HG03378 (cell line): ENCODE measurements around the gene SSU72.

Experiments used
- ATAC-seq: cut with Tn5 transposase; IDR thresholded peaks from one replicate; pipeline ENCODE4 v1.9.1; 2021; ENCODE audit warnings: mild to moderate bottlenecking, moderate library complexity; ENCODE audit not compliant: unreplicated experiment

The SSU72 gene

DNA sequence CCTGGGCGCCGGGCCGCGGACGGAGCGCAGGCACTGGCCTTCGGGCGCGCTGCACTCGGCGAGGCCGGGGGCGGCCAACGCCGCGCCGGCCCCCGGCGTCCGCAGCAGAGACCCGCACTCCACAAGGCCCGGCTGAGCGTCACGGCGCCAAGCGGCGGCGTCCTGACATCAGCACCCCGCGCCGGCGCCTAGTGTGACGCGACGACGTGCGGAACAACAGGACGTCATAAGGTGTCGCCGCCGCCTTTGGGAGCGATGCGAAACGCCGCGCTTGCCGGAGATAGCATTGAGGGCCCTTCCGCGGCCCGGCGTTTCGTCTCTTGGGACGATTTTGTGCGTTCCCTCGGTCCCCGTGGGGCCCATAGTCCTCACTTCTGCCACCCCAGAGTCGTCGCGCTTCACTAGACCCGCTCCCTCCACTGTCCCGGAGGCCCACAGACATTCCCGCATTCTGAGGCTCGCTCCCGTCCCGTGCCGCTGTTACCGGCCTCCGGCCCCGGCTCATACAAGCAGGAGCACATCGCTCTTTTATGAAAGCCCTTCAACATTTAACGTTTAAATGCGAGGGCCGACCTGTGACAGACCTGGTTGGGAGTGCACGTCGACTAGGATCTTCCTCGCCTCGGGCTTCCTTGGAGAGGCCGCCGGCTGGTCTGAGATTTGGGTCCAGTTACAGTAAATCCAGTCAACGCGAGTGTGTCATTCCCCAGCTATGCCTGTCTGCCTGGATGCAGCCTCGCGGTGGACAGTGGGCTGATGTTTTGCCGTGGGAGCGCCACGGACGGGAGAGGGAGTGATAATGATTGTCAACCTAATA is at the start of gene SSU72:
Gene SSU72 (minus strand): TSS at position 143 of the 817 bp plus-strand sequence. CDS start 306 bp downstream, outside the sequence.
- peak; percentile 61 for ATAC-seq

DNA sequence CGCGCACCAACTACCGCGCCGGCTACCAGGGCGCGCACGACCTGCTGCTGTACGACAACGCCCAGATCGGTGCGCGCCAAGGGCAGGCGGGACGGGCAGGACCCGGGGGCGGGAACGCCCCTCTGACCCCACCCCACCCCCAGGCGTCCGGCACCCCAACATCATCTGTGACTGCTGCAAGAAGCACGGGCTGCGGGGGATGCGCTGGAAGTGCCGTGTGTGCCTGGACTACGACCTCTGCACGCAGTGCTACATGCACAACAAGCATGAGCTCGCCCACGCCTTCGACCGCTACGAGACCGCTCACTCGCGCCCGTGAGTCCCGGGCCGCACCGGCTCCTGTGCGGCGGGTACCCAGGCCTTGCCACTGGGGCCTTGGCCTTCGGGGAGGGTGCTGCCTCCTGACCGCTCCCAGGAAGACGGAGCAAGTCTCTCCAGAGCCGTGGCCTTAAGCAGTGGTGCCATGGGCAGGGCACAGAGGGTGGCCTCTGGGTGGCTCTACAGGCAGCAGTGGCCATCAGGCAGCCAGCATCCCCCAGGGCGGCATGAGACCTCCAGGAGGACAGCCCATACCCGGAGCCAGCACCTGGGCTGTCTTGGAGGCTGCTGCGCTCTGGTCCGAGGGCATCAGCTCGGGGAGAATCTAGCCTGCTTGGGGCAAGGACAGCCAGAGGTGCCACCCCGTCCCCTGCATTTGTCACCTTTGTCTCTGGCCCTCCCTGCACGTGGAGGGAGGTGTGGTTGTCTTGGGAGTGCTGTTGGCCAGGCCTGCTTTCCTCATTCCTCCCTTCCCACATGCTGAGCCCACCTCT is 49.2 kb upstream of the SSU72 start:
- ATAC-seq, result no peak

DNA sequence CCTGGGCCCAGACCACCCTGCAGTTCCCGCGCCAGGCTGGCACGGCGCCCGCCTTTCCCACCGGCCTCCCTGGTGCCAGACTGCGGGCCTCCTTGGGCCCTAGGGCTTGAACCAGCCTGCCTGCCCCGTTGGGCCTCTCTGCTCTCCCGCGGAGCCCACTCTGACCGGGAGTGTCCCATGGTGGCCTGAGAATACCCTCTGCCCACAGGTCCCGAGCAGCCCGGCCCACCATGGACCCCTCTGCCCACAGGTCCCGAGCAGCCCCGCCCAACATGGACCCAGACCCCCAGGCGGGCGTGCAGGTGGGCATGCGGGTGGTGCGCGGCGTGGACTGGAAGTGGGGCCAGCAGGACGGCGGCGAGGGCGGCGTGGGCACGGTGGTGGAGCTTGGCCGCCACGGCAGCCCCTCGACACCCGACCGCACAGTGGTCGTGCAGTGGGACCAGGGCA is 48.5 kb upstream of the SSU72 start:
- ATAC-seq, result no peak

DNA sequence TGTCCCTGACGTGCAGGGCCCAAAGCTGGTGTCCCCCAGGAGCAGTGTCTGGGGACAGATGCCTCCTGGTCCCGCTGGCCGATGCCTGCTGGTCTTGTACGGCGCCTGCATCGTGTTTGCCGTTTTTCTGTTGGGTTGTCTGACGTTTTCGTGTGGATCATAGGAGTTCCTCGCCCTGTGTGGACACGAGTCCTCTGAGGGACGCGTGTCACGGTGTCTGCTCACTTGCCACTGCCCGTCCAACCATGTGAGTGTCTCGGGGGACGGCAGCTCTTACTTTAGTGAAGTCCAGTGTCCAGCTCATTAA is 48.1 kb upstream of the SSU72 start:
- no peak for ATAC-seq

DNA sequence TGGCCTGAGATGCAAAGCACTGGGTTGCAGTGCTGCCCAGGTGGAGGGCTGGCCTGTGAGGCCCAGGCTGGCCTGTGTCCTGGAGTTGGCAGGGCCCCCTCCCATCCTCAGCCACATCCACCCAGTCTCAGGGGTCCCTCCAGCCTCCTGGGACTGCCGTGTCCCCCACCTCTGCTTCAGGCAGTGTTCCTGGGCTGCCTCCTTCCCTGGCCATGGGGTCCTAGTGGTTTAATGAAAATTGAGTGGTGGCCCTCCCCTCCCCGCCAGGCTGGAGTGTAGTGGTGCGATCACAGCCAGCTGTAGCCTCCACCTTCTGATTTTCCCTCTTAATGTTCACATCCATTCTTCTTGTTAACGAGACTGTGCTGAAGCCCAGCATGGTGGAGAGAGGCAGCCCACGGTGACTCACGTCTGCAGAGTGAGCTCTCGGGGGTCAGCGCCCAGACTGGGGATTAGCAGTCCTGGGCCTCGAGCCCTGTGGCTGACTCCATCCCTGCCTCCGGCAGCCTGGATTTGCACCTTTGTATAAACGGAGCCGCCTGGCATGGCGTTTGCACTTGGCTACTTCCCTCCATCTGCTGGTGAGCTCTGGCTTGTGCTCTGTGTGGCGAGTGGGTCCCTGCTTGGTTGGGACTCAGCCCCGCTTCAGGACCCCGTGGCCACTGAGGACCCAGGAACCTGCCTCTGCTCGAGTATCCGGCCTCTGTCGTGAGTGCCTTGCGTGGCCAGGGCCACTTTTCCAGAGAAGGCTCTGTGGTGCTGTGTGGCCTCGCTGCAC is 47.5 kb upstream of the SSU72 start:
- ATAC-seq, result no peak

- ATAC-seq, result no peak
These were observed 46.7 kb upstream of the SSU72 start for GRCh38 chr1:1621173-1622009.

GRCh38 chr1:1620433-1621139 is 45.9 kb upstream of the SSU72 start:
- ATAC-seq, result no peak

GRCh38 chr1:1619917-1620361 is 45.3 kb upstream of the SSU72 start:
- ATAC-seq, result no peak

DNA sequence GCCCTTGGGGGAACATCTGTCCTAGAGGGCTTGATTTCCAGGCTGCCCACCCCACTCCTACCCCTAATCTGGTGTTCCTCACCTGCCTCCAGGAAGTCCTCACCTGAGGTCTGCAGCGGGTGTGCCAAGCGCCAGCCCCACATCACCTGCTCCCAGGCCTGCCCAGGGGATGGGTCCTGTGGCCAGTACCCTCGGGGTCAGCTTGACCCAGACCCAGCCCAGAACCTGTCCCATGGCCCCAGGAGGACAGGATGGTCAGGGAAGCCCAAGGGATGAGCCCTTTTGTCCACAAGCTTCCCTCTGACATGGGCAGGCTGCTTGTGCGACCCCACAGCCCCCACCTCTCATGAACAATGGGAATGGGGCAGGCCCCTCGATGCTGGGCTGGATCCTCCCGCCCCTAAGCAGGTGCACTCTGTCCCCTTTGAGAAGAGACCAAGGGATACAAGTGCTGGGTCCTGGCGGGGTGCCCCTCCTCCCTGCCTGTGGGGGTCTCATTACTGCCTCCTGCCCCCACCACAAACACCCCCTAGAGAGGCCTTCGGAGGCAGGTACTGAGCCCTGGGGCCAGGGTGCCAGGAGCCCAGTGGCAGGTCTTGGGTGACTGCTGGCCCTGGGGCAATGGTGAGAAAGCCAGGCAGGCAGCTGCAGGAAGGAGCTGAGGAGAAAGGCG is 43.9 kb upstream of the SSU72 start:
- no peak for ATAC-seq

- no peak for ATAC-seq
These were observed 43.3 kb upstream of the SSU72 start for GRCh38 chr1:1617925-1618324.

DNA sequence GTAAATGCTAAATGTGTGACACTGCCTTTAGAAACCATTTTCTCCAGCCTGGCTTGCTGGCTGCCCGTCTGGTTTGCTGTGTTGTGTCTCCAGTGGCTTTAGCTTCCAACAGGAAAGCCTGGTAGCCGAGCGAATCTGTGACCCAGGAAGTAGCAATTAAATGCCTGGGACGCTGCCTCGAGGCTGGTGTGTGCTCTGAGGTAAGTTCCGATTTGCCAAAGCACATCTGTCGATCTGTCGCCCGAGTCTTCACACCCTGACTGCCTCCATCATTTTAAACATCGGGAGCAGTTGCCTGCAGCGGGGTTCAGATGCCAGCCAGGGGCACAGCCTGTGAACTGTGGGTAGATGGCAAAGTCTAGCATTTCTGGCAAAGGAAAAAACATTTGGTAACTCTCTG is 42.9 kb upstream of the SSU72 start:
- ATAC-seq, result no peak

DNA sequence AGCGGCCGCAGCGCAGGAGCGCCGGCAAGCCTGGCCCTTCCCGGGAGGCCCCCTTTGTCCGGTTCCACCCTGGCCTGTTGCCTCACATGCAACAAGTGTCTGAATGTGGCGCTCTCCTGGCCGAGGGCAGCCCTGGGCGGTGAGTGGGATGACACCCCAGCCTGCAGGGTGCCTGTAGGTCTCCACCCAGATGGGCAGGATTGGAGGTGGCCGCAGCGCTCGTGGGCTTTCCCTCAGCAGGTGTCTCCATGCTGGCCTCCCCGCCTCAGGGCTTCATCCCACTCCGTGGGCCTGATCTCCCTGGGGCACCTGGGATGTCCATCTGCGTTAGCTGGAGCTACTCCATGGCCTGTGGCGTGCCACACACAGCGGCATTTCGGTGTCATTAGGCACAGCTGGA is 42.2 kb upstream of the SSU72 start:
- ATAC-seq, result no peak

- ATAC-seq, result peak; percentile 10
These were observed 41.6 kb upstream of the SSU72 start for GRCh38 chr1:1616045-1616790.

GRCh38 chr1:1615256-1616044 is 40.8 kb upstream of the SSU72 start, which contains the start of gene MIB2:
TSS of gene MIB2 (plus strand) at chr1:1615500. CDS start at chr1:1623453, 7,953 bp downstream.
- ATAC-seq, result peak; percentile 69

GRCh38 chr1:1614954-1615255 is 40.2 kb upstream of the SSU72 start:
- no peak for ATAC-seq

GRCh38 chr1:1614204-1614953 is 39.7 kb upstream of the SSU72 start:
- no peak for ATAC-seq

DNA sequence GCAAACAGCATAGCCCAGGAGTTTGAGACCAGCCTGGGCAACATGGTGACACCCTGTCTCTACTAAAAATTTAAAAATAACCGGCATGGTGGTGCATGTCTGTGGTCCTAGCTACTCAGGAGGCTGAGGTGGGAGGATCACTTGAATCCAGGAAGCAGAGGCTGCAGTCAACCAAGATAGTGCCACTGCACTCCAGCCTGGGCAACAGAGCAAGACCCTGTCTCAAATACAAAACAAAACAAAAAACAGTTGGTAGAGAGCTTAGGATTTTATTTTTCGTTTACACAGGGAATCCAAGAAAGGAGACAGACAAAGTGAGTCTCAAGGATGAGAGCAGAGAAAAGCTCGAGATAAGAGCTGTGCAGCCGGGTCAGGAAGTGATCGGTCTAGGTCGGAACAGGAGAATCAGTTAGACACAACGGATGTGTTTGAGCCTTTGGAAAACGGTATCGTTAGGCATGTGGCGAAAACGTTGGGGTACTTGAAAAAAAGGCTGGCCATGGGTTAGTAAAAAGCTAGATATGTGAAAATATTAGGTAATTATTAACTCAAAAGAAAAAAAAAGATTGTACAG is 38.9 kb upstream of the SSU72 start:
- ATAC-seq, result no peak
